NK-92 (cell line): ENCODE measurements around the gene ZNF132.
"Not testable (repeated sequence)": the region's sequence is repeated elsewhere in the genome, so short reads cannot be mapped to it uniquely, and the experiment has no call there.

Source experiments
- DNase-seq: peaks from one replicate; lab custom pipeline; 2025; ENCODE audit not compliant: unreplicated experiment; lab: John Stamatoyannopoulos, UW

The ZNF132 gene

DNA sequence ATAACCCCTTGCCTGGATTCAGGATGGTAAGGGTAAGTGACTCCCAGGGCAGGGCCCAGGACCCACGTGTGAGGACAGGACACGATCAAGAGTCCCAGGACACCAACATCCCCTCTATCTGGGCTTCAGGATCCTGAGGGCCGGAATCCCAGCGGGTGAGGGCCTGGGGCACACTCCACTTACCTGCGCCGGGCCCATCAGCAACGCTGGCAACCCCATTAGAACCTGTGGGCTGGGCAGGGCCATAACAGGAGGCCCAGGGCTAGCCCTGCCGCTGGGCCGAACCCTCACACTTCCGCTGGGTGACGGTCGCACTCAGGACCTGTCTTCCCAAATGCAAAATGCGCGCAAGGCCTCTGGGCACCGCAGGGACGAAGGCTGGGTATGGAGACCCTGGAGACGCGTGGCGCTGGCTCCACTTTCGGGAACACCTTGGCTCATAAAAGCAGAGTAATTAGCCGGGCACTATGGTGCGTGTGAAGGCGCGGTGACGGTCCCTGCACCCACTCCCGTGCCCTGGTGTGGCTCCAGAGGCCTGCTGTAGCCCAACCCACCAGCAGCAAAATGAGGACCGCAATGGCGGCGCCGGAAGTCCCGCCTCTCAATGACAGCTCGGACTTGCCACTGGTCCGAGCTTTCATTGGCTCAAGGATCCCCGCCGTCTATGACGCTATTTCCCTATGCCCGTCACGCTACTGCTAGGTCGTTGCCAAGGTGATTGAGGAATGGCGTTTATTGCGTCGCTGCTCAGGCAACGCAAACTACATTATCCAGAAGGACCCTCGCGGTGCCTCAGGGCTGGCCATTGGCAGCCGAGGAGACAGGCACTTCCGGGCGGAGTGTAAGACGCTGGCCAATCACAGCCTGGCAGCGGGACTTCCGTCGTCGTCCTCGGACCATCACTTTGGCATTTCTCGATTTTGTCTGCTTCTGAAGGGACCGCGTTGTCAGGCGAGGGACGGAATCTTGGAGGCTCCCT lies at the start of gene ZNF132:
TSS of gene ZNF132 (minus strand) at position 578 of the 979 bp plus-strand sequence. CDS start at position 246, 332 bp downstream.
- peak; percentile 82 for DNase-seq

DNA sequence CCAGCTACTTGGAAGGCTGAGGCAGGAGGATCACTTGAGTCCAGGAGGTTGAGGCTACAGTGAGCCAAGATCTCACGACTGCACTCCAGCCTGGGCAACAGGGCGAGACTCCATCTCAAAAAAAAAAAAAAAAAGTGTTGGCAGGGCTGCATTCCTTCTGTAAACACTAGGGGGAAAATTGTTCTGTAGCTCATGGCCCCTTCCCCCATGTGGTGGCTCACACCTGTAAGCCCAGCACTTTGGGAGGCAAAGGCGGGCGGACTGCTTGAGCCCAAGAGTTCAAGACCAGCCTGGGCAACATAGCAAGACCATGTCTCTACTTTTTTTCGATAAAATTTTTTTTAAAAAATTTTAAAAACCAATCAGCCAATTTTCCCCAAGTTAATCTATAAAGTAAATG lies 44.4 kb upstream of the ZNF132 start:
- not testable (repeated sequence) for DNase-seq

DNA sequence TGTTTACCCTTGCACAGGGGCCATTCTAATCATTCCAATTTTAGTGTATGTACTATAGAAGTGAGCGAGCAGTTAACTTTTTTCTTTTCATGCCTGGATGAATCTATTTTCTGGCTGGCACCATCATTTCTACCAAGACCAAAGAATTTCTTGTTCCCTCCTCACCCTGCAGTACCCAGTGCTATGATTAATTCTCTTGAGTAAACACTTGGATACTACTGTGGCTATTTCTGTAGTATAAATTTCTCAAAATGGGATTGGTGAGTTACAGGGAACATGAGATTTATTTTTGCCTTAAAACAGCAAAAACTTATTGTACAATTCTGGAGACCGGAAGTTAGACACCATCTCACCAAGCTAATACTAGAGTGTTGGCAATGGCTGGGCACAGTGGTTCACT lies 43.8 kb upstream of the ZNF132 start:
- DNase-seq: no peak

DNA sequence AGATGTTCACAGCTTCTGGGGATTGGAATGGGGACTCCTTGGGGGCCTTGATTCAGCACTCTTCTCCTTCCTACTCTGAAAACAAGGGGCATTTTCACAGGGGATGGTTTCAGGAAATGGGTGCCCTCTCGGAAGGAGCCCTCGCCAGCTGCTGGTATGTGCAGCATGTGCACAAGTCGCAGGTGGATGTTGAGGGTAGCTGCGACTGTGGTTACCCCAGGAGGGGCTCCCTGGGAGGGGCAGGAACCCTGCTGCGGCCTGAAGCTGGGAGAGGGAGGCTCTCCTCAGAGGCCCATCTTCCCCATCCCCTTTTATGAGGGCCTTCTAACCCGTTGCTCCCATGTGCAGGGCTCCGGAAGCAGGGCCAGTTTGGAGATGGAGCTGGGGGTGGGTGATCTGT lies 42.4 kb upstream of the ZNF132 start:
- DNase-seq: no peak

DNA sequence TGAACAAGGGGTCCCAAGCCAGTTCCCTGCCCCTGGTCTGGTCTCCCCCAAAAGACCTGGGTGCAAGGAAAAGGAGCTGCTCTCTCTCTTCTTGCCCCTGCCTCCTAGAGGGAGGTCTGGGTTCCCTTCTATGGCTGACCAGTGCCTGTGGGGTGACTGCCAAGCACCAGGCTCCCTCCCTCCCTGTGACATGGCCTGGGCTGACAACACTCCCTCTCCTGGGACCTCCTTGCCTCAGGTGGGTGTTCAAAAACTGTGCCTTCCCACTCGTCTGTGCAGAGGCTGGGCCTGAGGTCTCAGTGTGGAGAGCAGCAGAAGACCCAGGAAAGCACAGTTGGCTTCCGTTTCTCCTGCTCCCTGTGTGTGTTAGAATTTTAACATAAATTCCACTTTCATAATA lies 40.9 kb upstream of the ZNF132 start:
- no peak for DNase-seq

DNA sequence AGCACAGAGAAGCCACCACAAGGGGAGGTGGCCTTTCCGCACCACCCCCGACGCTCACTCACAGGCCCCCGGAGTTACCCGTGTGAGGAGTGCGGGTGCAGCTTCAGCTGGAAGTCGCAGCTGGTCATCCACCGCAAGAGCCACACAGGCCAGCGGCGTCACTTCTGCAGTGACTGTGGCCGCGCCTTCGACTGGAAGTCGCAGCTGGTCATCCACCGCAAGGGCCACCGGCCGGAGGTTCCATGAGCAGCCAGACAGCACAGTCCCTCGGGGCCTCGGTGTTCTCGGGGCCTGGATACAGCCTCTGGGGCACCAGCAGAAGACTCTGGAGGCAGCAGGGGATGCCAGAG lies 40.5 kb upstream of the ZNF132 start:
- no peak for DNase-seq

DNA sequence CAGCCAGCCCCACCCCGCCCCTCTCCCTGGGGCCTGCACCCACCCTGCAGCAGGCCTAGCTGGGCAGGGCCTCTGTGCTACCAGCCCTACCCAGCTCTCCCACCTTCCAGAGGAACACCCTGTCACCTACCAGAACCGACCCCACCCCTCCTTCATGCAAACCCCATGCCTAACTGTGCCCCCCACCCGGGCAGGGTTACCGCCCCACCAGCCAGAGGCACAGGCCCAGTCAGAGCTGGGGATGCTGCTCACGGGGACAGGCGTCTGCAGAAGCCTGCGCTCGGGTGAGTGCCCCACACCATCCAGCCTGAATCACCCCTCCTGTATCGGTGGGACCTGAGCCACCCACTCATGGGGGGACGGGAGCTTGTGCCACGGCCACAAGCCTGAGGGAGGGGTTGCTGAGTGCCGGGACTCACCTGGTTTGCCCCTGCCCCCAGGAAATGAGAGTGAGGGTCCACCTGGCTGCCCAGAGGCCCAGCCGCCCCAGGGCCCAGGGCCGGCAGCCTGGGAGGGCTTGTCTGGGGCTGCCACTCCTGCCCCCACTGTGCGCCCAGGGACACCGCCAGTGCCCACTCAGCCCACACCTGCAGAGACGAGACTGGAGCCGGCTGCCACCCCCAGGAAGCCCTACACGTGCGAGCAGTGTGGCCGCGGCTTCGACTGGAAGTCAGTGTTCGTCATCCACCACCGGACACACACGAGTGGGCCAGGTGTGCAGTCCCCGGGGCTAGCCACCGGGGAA lies 40.0 kb upstream of the ZNF132 start:
- DNase-seq: no peak

DNA sequence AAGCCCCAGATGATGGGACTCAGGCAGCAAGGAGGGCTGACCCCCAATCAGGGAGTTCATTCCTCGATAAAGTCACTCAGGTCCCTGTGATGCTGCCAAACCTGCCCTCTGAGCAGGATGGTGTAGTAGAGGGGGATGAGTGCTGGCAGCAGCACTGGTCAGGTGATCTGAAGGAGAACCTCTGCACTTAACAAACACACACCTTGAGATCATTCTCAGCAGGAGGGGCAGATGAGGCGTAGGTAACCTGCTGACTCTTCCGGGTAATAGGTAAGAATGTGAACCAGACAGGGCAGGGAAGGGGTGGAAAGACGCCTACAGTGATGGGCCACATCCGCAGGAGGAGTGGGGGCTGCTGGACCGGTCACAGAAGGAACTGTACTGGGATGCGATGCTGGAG lies 39.4 kb upstream of the ZNF132 start:
- DNase-seq: no peak

DNA sequence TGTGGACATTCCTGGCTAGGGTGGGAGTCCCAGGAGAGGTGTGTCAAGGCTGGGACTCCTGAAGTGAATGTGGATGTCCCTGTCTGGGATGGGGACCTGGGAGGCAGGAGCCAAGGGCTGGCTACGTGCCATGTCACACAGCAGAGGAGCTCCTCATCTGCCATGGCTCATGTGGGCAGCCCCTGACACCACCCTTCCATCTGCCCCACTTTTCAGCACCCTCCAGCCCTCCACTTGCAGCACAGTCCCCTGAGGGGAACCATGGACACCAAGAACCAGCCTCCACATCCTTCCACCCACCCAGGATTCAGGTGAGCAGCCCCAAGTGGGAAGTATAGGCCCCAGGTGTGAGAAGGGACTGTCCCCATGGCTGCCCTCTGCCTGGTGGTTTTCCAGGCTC lies 37.9 kb upstream of the ZNF132 start:
- DNase-seq: no peak

DNA sequence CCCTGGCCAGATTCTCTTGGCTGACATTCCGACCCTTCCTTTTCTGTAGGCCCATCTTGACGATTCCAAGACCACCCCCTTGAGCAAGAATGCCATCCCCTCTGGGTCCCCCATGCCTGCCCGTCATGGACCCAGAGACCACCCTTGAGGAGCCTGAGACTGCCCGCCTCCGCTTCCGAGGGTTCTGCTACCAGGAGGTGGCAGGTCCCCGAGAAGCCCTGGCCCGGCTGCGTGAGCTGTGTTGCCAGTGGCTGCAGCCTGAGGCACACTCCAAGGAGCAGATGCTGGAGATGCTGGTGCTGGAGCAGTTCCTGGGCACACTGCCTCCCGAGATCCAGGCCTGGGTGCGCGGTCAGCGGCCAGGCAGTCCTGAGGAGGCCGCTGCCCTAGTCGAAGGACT lies 37.2 kb upstream of the ZNF132 start:
- DNase-seq: no peak

DNA sequence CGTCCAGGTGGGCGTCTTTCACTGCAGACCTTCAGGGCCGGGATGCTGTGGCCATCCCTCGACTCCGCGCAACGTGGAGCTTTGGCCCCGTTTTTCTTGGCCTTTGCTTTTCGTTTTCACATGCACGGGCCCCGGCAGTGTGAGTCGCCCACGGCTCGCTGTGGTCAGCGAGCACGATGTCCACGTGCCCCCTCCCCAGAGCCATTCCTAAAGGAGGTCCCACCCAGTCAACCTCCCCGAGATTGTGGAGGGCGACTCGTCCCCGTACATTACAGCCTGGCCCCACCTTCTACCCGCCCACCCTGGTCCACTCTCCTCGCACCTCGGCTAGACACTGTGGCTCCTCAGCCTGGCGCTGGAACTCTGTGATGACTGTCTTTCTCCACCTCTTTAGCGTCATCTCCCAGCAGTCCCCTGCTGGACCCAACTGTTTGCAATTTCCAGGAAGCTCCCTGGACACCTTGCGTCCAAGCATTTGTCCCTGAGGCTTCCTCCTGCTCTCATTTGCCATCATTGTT lies 36.6 kb upstream of the ZNF132 start:
- no peak for DNase-seq

DNA sequence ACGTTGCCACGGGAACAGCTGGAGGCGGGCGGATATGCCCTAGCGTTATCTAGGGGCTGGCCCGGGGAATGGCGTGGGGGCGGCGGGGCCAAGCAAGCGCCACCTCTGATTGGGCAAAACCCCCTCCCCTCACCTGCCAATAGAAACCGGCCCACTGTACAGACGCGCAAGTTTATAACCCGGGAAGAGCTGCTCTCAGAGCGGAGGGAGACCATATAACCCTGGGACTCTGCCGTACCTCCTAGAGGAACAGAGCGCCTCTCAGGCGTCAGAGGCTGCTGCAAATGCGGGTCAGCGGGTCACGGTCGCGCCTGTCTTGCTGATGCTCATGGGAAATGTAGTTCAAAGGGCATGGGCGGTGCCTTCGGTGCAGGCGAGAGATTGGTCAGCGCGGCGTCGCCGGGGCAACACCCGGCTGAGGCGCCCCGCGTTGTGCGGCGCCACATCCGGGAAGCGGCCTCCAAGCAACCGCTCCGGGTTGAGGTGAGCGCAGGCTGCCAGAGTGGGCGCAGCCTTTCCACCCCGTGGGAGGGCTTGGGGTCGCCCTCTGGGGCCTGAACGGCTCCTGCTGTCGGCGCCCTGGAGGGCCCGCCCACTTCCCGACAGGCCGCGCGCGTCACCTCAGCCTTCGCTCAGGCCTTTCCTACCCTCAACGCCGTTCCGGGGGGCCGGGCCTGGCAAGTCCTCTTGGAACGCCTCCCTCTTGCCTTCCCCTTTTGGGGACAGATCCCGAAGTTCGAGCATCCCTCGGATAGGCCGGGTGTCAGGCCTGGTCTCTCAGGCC lies 36.0 kb upstream of the ZNF132 start, which contains the start of gene ZNF446:
TSS of gene ZNF446 (plus strand) at position 639 of the 784 bp plus-strand sequence. CDS start 867 bp downstream, outside the sequence.
- peak; percentile 77 for DNase-seq

DNA sequence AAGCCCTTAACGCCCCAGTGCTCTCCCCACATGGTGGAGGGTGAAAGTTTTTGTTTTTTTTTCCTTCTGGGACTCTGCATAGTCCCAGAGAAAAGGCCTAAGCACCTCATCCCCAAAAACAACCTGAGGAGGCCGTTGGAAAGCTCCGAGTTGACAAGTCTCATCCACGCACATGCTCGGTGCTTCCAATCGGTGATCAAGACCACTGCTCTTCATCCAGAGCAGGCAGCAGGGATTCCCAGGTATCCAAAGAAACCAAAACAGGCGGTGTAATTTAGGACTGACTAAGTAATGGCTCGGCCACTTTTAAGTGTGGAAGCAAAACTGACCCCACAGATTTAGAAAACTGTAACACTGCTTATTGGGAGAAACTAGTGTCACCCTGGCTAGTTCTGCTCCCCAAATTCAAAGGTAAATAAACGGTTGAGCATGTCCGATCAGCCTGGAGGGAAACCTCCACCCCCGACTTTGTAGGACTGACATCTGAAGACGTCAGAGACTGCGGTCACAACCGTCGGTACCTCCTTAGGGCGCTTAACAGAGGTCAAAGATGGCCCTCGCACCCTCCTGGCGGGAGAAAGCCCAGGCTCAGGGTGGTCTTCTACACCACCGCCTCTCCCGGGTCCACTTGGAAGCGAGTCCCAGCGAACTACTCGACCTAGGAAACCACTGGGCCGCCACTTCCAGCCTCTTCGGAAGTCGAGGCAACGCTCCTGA lies 35.2 kb upstream of the ZNF132 start:
- DNase-seq: no peak

DNA sequence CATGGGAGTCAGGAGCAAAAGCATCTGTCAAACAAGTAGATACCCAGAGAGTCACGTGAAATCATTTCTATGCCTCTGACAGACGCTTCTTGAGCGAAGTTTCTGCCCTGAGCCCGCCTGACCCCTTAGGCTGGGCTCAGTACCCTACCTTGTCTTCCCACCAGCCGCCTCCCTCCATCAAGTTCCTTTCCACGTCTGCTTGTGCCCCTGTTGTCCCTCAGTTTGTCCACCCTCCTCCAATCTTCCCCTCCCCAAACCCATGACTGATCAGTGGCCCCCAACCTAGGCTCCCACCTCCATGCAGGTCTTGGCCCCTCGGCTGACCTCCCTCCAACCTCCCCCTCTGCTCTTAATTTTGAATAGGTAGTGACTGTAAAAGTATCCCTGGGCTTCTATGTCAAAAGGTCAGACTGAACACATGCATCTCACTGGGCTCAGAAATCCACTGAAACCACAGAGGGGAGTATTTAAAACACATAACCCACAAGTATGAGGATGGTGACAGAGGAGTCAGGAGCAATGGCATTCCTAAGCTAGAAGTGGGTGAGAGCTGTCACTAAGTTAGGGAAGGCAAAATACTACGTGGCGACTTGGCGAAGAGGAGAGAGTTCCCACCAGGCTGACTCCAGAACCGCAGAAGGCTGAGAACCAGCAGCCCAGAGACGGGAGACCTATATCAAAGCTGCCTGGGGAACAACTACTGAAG lies 34.5 kb upstream of the ZNF132 start:
- DNase-seq: no peak

DNA sequence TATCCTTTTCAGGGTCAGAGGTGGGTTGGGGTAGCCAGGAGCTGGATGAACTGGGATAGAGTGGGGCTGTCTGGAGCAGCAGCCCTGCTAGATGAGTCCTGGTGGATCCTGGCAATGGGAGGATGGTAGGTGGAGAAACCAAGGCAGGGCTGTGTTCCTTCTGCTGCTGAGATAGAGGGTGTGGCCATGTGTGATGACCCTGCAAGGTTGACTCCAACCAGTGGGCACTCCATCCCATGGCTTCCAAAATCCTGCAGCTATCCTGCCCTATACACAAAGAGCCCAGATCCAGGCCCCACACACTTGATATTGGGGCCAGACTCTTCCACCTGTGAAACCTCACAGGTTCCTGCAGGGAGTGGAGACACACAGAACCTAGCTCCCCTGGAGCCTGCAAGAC lies 33.8 kb upstream of the ZNF132 start:
- DNase-seq: no peak

DNA sequence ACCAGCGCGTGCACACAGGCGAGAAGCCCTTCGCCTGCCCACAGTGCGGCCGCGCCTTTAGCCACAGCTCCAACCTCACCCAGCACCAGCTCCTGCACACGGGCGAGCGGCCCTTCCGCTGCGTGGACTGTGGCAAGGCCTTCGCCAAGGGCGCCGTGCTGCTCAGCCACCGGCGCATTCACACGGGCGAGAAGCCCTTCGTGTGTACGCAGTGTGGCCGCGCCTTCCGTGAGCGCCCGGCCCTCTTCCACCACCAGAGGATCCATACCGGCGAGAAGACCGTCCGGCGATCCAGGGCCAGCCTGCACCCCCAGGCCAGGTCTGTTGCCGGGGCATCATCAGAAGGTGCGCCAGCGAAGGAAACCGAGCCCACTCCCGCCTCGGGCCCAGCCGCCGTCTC lies 31.8 kb upstream of the ZNF132 start:
- no peak for DNase-seq

DNA sequence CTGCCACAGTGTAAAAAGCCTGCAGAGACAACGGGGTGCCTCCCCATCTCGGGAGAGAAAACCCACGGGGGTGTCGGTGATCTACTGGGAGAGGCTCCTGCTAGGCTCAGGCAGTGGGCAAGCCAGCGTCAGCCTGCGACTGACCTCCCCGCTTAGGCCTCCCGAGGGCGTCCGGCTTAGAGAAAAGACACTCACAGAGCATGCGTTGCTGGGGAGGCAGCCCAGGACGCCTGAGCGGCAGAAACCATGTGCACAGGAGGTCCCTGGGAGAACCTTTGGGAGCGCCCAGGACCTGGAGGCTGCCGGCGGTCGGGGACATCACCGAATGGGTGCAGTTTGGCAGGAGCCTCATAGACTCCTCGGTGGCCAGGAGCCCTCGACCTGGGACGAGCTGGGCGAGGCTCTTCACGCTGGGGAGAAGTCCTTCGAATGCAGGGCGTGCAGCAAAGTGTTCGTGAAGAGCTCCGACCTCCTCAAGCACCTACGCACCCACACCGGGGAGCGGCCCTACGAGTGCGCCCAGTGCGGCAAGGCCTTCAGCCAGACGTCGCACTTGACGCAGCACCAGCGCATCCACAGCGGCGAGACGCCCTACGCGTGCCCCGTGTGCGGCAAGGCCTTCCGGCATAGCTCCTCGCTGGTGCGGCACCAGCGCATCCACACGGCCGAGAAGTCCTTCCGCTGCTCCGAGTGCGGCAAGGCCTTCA lies 31.0 kb upstream of the ZNF132 start:
- not testable (repeated sequence) for DNase-seq

DNA sequence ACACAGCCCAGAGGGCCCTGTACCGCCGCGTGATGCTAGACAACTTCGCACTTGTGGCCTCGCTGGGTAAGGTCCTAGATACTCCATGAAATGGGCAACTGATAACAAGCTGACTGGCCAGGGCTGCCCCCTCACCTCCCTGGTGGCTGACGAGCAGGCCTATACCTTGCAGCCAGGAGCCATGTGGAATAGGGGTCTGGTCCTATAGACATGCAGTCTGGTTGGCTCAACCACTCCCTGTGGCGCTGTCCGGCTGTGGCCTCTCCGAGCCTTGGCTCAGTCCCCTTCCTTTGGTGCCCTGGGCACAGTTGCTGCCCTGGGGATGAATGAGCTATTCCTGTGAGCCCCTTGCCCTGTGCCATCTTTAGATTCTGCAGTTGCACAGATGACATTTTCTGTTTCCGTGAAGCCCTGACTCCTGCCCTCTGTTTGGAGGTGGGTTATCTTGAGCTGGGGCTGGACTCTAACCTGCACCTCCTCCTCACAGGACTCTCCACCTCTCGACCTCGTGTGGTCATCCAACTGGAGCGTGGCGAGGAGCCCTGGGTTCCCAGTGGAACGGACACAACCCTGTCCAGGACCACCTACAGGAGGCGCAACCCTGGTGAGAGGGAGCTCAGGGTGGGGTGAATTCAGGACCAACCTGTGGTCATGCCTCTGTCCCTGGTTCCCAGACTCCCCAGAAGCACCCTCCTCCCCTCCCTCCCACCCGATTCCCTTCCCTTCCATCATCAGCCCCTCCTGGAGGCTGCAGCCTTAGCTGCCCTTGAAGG lies 29.5 kb upstream of the ZNF132 start:
- DNase-seq: no peak
